T1000 (cell line): ENCODE measurements around the gene ARAP2.

ENCODE experiments used
- DNase-seq: peaks from one replicate; lab custom pipeline; 2025; ENCODE audit warnings: mixed read lengths; lab: John Stamatoyannopoulos, UW

The ARAP2 gene

GRCh38 chr4:36244257-36245082, at the start of gene ARAP2:
Gene ARAP2 (minus strand): TSS chr4:36244514. CDS start chr4:36229486, 15,028 bp downstream.
- peak; percentile 54 for DNase-seq

DNA sequence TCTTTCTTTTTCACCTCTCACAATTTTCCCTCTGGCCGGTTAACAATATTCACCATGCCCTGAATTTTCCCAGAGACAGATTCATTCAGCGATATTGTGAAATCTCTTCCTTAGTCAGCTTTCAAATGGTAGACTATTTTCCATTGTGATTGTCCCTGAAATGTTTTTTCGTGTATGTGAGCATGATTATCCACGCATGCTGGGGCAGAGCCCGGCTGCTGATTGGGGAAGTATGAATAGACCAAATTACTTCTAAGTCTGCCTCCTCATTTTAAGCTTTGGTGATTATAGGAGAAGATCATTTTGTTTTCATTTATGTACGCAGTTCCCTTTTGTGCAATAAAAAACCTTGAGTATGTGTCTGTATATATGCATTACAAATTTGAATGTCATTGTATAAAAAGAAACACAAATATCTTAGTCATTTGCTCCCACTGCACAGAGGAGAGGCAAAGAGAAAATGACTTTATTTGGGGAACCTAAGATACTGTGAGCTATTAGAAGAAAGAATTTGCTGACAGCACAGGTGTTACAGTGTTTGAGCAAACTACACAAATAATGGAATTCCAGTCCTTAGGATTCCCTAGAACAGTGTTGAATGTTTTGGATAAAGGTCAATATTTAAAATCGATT, 48.4 kb upstream of the ARAP2 start:
- no peak for DNase-seq

GRCh38 chr4:36290641-36291040, 46.3 kb upstream of the ARAP2 start:
- no peak for DNase-seq

- DNase-seq, result no peak
These were observed 44.6 kb upstream of the ARAP2 start for GRCh38 chr4:36288731-36289426.

GRCh38 chr4:36286481-36286871, 42.2 kb upstream of the ARAP2 start:
- DNase-seq, result no peak

GRCh38 chr4:36285784-36286480, 41.6 kb upstream of the ARAP2 start:
- DNase-seq, result no peak

DNA sequence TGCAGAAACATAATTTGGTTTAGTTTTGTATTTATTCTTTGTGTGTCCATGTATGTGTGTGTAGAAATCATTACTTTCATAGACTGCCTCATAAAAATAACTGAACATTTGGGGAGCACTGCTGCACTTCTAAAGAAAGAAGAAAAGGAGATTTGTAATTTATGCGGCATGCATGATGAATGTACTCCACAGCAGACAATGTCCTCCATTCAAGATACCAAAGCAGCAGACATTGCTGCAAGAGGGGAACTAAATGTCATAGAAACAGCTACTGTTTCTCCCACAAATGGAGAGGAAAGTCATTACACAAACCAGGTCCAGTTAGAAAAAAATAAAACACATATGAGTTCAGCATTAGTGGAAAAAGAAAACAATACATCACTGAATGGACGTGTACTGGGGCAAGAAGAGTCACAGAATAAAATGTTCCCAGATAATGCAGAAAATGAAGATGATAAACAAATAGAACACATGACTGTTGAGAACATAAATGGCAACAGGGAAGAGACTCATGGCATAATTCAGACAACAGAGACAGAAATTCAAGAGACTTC, 39.7 kb upstream of the ARAP2 start:
- no peak for DNase-seq

- DNase-seq, result no peak
These were observed 38.3 kb upstream of the ARAP2 start for GRCh38 chr4:36282503-36283030.

DNA sequence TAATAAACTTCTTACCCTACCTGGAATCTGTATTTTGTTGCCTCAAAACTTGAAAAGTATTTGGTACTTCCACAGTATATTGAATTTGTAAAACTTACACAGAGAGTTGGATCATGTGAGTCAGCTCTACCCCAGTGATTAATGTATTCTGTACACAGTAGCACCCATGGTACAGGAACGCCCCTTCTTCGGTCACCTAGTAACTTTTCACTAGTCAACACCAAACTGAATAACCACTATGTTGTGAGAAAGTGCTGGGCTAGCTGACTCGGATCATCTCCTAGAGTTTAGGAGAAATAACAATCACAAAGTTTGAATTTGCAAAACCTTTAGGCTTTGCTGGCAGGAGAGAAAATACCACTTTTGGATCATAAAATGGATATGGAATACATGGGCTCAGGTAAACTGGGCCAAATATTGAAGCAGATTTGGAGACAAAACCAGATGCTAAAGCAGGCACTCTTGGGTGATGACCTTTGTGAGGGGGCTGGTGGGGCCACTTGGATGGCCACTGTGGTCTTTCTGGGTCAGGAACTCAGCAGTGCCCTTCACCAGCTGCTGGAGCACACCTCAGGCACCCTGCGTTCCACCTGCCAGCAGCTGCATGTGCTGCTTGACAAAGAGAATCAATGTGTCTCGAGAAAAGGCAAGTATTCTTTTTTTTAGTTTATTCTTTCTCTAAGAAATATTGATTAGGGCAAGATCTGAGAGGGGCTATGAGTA, 37.2 kb upstream of the ARAP2 start, which contains the start of gene DTHD1:
Gene DTHD1 (plus strand): TSS at position 233 of the 723 bp plus-strand sequence. CDS start 143 bp downstream, at position 376.
- DNase-seq, result no peak

- no peak for DNase-seq
These were observed 36.2 kb upstream of the ARAP2 start for GRCh38 chr4:36280555-36280954.

DNA sequence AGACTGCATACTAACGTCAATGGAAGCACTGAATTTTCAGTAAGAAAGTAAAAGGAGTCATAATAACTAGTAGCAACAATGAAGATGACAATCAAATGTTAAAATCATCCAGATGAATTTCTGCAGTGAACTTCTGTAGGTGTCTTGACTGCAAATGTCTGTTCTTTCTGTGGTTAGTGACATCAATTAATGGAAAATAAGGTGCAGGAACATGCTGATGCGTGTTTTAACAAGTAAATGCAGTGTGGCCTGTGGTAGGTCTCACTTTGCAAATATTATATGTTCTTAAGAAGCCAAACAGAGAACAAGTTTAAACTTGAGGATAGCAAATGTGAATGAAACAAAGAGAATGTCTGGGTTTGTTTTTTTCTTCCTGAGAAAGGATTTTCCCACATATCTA, 34.5 kb upstream of the ARAP2 start:
- no peak for DNase-seq

- no peak for DNase-seq
These were observed 33.2 kb upstream of the ARAP2 start for GRCh38 chr4:36277533-36277932.

- no peak for DNase-seq
These were observed 29.8 kb upstream of the ARAP2 start for GRCh38 chr4:36274158-36274557.

GRCh38 chr4:36273276-36273675, 29.0 kb upstream of the ARAP2 start:
- no peak for DNase-seq

DNA sequence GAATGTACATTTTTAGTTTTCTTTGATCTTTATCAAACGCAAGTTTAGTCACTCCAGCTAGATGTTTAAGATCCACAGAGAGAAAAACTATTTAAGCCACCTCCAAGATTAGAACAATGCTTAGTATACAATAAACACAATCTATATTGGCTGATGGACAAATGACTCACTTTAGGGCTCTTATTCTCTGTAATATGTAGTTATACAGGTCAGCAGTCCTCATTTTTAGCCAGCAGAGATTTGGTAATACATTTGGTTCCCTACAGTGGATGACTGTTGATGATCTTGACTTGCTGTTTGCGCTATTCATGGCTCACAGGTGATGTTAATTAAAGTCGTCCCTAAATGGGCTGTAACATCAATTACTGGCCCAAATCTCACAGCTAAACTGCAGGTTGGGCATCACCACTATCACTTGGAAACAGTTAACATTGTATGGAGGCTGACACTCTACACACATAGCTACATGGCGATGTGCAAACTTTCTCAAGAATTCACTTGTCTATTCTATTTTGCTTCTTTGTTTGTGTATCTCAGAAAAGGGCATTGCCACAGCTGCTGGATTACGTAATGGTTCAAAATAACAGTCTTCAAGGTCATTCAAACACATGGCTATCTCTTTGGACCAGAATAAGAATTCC, 25.3 kb upstream of the ARAP2 start:
- DNase-seq, result no peak

DNA sequence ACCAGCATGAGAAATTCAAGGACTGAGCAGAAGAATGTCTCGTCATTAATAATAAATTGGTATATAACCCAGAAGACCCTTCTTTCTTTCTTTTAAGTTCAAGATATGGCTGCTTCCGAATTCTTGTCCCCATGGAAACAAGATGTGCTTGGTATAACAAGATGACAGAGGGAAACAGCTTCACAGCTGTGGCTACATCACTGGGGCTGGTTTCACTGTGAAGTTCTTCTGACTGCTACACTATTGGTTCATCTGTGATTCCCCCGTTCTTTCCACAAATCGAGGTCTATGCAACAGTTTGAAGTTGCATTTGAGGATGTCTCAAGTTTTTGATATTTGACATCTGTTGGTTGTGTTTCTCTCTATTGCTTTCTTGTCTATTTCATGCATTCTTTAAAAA, 24.8 kb upstream of the ARAP2 start:
- DNase-seq, result no peak

DNA sequence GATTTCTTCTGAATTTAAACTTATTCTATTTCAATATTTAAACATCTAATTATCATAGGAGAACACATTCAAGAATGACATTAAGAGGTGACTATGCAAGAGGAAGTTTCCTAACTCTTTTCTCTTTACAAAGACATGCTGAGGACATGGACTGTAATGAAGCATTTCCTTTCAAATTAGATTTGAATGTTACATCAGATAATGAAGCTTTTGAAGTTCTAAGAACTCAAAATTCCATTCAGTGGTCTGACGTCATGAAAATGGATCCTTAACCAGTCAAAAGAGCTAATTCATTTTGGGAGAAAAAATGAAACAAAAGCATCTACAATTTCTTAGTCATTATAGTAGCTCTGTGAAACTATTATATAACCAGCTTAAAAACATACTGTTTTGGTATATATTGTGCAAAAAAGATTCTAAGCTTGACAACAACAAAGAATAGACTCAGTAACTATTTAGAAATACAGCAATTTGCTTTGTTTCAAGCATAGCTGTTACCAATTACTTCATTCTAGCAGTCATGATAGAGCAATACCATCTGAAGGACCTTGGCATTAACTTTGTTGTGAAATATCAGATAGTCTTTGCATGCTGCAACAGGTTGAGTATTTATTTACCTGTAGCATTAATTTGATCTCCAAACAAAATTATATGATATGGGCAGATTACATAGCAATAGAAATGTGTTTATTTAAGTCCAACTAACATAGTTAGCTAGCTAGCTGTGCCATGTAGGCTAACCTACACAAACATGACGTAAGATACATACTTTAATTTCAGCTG, 23.4 kb upstream of the ARAP2 start:
- DNase-seq, result no peak

- DNase-seq, result no peak
These were observed 20.0 kb upstream of the ARAP2 start for GRCh38 chr4:36264207-36264826.

DNA sequence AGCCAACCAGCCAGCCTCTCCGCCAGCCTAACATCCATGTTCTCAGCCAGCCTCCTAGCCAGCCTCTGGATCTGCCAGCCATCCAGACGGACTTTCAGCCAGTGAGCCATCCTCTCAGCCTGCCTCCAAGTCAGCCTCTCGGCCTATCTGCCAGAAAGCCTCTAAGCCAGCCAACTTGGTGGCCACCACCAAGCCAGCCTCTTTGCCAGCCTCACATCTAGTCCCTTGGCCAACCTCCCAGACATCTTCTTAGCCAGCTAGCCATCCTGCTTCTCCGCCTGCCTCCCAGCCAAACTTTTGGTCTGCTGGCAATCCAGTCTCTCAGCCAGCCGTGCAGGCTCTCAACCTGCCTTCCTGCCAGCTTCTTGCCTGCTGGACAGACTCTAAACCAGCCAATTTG, 16.4 kb upstream of the ARAP2 start:
- DNase-seq, result no peak
